Karpas-422 (cell line): ENCODE results near the gene ACCS. TPM values are rescaled to one million over a fixed set of nuclear protein-coding genes. Genes with fewer than 3 reads are reported as not detected.

Experiments
- DNase-seq: peaks from one replicate; pipeline ENCODE4 v3.0.0-alpha.2; 2015
- H2AFZ ChIP-seq: fragments of 200-600 bp; sonication (generic); 2 replicates; pipeline ENCODE4 v1.6.1; 2014; ENCODE audit warnings: antibody characterized with exemption, low read length, mixed read lengths
- H3K27ac ChIP-seq: fragments of 200-600 bp; sonication (generic); 2 replicates; pipeline ENCODE4 v1.5.1; 2014; ENCODE audit warnings: mild to moderate bottlenecking, low read length, moderate library complexity
- H3K27me3 ChIP-seq: fragments of 200-600 bp; sonication (generic); 2 replicates; pipeline ENCODE4 v1.6.1; 2014; ENCODE audit warnings: low read length, mixed read lengths
- H3K36me3 ChIP-seq: fragments of 200-600 bp; sonication (generic); 2 replicates; pipeline ENCODE4 v1.6.1; 2014; ENCODE audit warnings: low read length, mixed read lengths; ENCODE audit not compliant: insufficient read depth
- H3K4me1 ChIP-seq: fragments of 200-600 bp; sonication (generic); 2 replicates; pipeline ENCODE4 v1.6.1; 2014; ENCODE audit warnings: mild to moderate bottlenecking, low read length, mixed read lengths
- H3K4me2 ChIP-seq: fragments of 200-600 bp; sonication (generic); 2 replicates; pipeline ENCODE4 v1.6.1; 2014; ENCODE audit warnings: low read length, low read depth, mild to moderate bottlenecking; ENCODE audit not compliant: poor library complexity, severe bottlenecking
- H3K4me3 ChIP-seq: fragments of 200-600 bp; sonication (generic); 2 replicates; pipeline ENCODE4 v1.5.1; 2014; ENCODE audit warnings: mild to moderate bottlenecking, antibody characterized with exemption, low read length, mixed read lengths
- H3K79me2 ChIP-seq: fragments of 200-600 bp; sonication (generic); 2 replicates; pipeline ENCODE4 v1.6.1; 2014; ENCODE audit warnings: mild to moderate bottlenecking, low read length, mixed read lengths
- H3K9ac ChIP-seq: fragments of 200-600 bp; sonication (generic); 2 replicates; pipeline ENCODE4 v1.6.0; 2014; ENCODE audit warnings: low read length
- H3K9me2 ChIP-seq: fragments of 200-600 bp; sonication (generic), shearing (Covaris generic); replicated peaks from 2 replicates; pipeline ENCODE4 v1.6.0; 2014; ENCODE audit warnings: mild to moderate bottlenecking, low read length, moderate library complexity; ENCODE audit not compliant: insufficient read depth
- H3K9me3 ChIP-seq: fragments of 300-700, 200-600 bp; sonication (generic); 2 replicates; pipeline ENCODE4 v1.6.1; 2014; ENCODE audit warnings: low read length, mixed read lengths
- H4K20me1 ChIP-seq: fragments of 200-600 bp; sonication (generic); 2 replicates; pipeline ENCODE4 v1.6.1; 2014; ENCODE audit warnings: mild to moderate bottlenecking, antibody characterized with exemption, low read length, low read depth; ENCODE audit not compliant: insufficient read depth
- total RNA-seq: library from RNA; depleted of rRNA; stranded (reverse); fragments of >200 nt; shearing (Covaris generic); gene quantifications from 2 replicates; pipeline ENCODE4 v1.2.3, GENCODE V29; 2014; ENCODE audit warnings: low replicate concordance

The ACCS gene
- total RNA-seq, 1 experiment from 2014 or later, result 65.3 TPM

DNA sequence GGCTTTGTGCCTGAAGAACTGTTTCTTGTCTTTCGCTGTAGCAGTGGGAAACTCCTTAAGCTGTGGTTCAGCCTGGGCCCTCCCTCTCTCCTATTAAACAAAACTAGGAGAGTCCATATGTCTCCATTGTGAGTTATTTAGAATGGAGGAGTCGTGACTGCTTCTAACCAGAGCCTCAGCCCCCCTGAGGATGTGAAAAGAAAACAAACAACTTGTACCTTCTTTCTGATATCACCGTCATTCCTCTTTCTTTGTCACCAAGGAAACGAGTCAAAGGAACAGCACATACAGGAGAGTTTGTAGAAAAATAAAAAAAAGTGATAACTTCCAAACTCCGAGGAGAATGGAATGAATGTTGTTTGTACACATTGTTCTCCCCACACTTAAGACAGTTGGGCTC is 17.8 kb downstream of the ACCS start:
- Histone ChIP-seq H3K4me3 (no peak overlapping the region), H3K9me2 (no peaks in the 10 kb centered on the region), H3K36me3 (no peaks in the 10 kb centered on the region), H3K9ac (no peak overlapping the region), H4K20me1 (no peaks in the 10 kb centered on the region), H3K79me2 (no peaks in the 10 kb centered on the region), H2AFZ (no peak overlapping the region), H3K4me2 (no peak overlapping the region), H3K27ac (no peak overlapping the region), H3K4me1 (no peaks in the 10 kb centered on the region), H3K9me3 (no peaks in the 10 kb centered on the region), H3K27me3 (no peaks in the 10 kb centered on the region)
- DNase-seq, result no peak

DNA sequence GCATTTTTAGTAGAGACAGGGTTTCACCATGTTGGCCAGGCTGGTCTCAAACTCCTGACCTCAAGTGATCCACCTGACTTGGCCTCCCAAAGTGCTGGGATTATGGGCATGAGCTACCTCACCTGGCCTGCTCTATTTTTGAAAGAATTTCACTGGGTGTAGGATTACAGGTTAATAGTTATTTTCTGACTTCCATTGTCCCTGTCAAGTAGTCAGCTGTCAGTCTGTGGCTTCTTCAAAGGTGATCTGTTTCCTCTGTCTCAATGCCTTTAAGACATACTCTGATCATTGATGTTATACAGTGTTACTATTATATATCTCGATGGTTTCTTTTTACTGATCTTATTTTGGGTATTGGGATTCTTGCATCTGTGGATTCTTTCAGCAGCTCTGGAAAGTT is 19.3 kb downstream of the ACCS start:
- DNase-seq, result no peak
- no peaks in the 10 kb centered on the region for H4K20me1 ChIP-seq

DNA sequence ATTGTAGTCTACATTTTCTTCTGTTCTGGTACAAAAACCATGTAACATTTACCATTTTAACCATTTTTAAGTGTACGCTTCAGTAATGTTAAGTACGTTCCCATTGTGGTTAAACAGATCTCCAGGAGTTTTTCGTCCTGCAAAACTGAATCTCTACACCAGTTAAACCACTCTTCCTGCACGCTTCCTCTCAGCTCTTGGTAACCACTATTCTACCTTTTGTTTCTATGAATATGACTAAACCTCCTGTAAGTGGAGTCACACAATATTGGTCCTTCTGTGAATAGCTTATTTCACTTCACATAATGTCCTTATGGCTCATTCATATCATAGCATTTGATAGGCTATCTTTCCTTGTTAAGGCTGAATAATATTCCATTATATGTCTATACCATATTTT is 22.3 kb downstream of the ACCS start:
- Histone ChIP-seq H4K20me1 (no peaks in the 10 kb centered on the region), H3K27me3 (no peaks in the 10 kb centered on the region), H3K79me2 (no peaks in the 10 kb centered on the region), H3K4me2 (no peak overlapping the region), H2AFZ (no peak overlapping the region), H3K9me2 (no peaks in the 10 kb centered on the region), H3K27ac (no peak overlapping the region), H3K4me1 (peaks cover 5% of the 10 kb centered on the region), H3K9me3 (no peaks in the 10 kb centered on the region), H3K9ac (no peak overlapping the region), H3K4me3 (no peak overlapping the region), H3K36me3 (no peaks in the 10 kb centered on the region)
- DNase-seq, result no peak

More for the DNA sequence above, 19.3 kb downstream of the ACCS start:
- H3K36me3 ChIP-seq, result no peaks in the 10 kb centered on the region
- H3K9ac ChIP-seq, result no peak overlapping the region
- H3K79me2 ChIP-seq, result no peaks in the 10 kb centered on the region
- no peaks in the 10 kb centered on the region for H3K9me2 ChIP-seq
- no peaks in the 10 kb centered on the region for H3K9me3 ChIP-seq
- H3K27me3 ChIP-seq, result no peaks in the 10 kb centered on the region
- H3K4me3 ChIP-seq, result no peak overlapping the region
- no peak overlapping the region for H3K4me2 ChIP-seq
- no peak overlapping the region for H2AFZ ChIP-seq
- H3K27ac ChIP-seq, result no peak overlapping the region
- peaks cover 5% of the 10 kb centered on the region for H3K4me1 ChIP-seq

DNA sequence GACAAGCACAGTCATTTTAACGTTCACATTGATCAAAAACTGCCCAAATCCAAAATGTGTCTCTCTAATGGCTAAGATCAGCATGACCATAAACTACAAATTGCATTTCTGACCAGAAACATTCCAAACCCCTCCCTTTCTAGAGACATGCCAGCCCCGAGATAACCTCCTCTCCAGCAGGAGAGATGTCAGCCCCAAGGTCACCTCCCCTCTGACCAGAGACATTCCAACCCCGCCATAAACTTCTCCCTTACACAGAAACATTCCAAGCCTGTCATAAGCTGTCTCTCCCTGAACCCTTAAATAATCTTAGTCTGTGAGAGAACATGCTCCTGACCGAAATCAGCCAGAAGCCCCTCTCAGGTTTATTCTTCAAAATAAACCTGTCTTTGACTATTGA is 22.8 kb downstream of the ACCS start:
- Histone ChIP-seq H3K9me2 (no peaks in the 10 kb centered on the region), H3K27ac (no peak overlapping the region), H3K9ac (no peak overlapping the region), H4K20me1 (no peaks in the 10 kb centered on the region), H2AFZ (no peak overlapping the region), H3K27me3 (no peaks in the 10 kb centered on the region), H3K4me2 (no peak overlapping the region), H3K9me3 (no peaks in the 10 kb centered on the region), H3K79me2 (no peaks in the 10 kb centered on the region), H3K4me3 (no peak overlapping the region), H3K36me3 (no peaks in the 10 kb centered on the region), H3K4me1 (peaks cover 5% of the 10 kb centered on the region)
- no peak for DNase-seq

DNA sequence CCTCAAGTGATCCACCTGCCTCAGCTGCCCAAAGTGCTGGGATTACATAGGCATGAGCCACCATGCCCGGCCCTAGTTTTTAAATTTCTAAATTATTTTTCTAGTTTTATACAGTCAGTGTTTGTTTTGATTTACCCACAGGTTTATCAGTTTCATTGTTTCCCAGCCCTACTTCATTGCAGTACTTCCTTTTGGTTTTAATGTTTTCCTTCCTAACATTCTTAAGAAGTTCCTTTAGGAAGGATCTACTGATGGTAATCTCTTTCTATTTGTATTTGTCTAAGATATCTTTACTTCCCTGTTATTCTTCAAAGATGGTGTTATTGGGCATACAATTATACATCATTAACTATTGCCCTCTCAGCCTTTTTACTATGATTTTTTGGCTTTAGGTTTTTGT is 24.5 kb downstream of the ACCS start:
- Histone ChIP-seq H3K27me3 (no peaks in the 10 kb centered on the region), H3K9ac (no peak overlapping the region), H3K4me2 (no peak overlapping the region), H3K27ac (no peak overlapping the region), H3K9me3 (no peaks in the 10 kb centered on the region), H4K20me1 (no peaks in the 10 kb centered on the region), H3K4me3 (no peak overlapping the region), H3K9me2 (no peaks in the 10 kb centered on the region), H3K36me3 (no peaks in the 10 kb centered on the region), H3K4me1 (peaks cover 12% of the 10 kb centered on the region), H2AFZ (no peak overlapping the region), H3K79me2 (no peaks in the 10 kb centered on the region)
- no peak for DNase-seq

DNA sequence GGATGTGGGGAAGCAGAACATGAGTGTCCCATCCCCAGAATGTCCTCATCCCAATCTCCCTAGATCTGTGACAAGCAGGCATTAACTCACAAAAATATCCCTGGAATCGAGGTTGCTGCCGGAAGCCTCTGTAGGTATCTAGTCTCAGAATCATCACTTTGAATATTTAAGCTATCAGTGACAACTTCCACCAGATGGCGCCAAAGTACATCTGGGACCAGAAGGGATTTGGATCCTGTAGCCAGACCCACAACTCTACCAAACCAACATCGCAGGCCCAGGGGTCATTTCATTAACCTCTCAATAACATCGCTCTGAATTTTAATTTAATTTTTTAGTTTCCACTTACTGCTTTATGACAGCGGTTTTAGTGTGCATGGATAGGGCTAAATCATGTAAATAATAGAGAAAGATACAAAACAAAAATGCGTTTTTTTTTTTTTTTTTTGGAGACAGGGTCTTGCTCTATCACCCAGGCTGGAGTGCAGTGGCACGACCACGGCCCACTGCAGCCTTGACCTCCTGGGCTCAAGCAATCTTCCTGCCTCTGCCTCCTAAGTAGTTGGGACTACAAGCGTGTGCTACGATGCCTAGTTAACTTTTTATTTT is 28.3 kb downstream of the ACCS start:
- no peaks in the 10 kb centered on the region for H4K20me1 ChIP-seq
- no peaks in the 10 kb centered on the region for H3K27me3 ChIP-seq
- H3K36me3 ChIP-seq, result no peaks in the 10 kb centered on the region
- H3K27ac ChIP-seq, result no peak overlapping the region
- H3K4me2 ChIP-seq, result peak overlapping the region; percentile 89
- H3K4me1 ChIP-seq, result peaks cover 22% of the 10 kb centered on the region
- H3K4me3 ChIP-seq, result no peak overlapping the region
- H2AFZ ChIP-seq, result no peak overlapping the region
- peaks cover 31% of the 10 kb centered on the region for H3K79me2 ChIP-seq
- no peaks in the 10 kb centered on the region for H3K9me2 ChIP-seq
- no peak overlapping the region for H3K9ac ChIP-seq
- peak; percentile 93 for DNase-seq
- H3K9me3 ChIP-seq, result no peaks in the 10 kb centered on the region

DNA sequence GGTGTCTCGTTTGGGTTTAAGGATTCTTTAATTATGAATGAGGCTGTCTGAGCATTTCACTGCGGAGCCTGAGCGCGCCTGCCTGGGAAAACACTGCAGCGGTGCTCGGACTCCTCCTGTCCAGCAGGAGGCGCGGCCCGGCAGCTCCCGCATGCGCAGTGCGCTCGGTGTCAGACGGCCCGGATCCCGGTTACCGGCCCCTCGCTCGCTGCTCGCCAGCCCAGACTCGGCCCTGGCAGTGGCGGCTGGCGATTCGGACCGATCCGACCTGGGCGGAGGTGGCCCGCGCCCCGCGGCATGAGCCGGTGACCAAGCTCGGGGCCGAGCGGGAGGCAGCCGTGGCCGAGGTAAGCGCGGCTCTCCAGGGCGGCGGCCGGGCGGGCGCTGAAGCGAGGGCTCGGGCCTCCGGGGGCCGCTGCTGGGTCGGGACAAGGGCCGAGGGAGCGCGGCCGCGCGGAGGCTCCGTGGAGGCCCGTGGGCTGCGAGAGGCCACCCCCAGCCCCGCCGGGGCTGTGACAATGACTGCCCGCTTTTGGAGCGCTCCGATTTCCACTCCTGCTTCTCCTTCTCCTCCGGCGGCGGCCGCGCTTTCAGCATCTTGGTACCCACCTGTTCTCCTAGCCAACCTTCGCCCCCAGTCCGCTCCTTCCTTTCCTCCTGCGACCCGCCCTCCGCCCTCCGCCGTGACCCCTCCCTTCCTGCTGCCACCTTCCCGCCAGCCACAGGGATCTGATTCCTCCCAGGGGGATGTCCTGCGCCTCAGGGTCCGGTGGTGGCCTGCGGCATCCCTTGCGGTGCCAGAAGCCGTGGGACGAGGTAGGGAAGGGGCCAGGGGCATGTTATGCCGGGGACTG is 29.7 kb downstream of the ACCS start, which contains the start of gene EXT2:
EXT2 (plus strand) TSS at position 173 of the 854 bp plus-strand sequence. CDS start 12,035 bp downstream, outside the sequence.
- H3K36me3 ChIP-seq, result no peaks in the 10 kb centered on the region
- H4K20me1 ChIP-seq, result no peaks in the 10 kb centered on the region
- H3K79me2 ChIP-seq, result peaks cover 45% of the 10 kb centered on the region
- H3K4me3 ChIP-seq, result peak within 1 kb of the TSS; percentile 97
- peak within 1 kb of the TSS; percentile 87 for H3K9ac ChIP-seq
- H3K4me2 ChIP-seq, result peak within 1 kb of the TSS; percentile 89
- no peaks in the 10 kb centered on the region for H3K9me3 ChIP-seq
- DNase-seq, result peak; percentile 92
- H3K27me3 ChIP-seq, result no peaks in the 10 kb centered on the region
- peak within 1 kb of the TSS; percentile 91 for H2AFZ ChIP-seq
- H3K4me1 ChIP-seq, result peaks cover 17% of the 10 kb centered on the region
- no peaks in the 10 kb centered on the region for H3K9me2 ChIP-seq
- H3K27ac ChIP-seq, result no peak within 1 kb of the TSS; the same call in 1 of the 2 replicates

DNA sequence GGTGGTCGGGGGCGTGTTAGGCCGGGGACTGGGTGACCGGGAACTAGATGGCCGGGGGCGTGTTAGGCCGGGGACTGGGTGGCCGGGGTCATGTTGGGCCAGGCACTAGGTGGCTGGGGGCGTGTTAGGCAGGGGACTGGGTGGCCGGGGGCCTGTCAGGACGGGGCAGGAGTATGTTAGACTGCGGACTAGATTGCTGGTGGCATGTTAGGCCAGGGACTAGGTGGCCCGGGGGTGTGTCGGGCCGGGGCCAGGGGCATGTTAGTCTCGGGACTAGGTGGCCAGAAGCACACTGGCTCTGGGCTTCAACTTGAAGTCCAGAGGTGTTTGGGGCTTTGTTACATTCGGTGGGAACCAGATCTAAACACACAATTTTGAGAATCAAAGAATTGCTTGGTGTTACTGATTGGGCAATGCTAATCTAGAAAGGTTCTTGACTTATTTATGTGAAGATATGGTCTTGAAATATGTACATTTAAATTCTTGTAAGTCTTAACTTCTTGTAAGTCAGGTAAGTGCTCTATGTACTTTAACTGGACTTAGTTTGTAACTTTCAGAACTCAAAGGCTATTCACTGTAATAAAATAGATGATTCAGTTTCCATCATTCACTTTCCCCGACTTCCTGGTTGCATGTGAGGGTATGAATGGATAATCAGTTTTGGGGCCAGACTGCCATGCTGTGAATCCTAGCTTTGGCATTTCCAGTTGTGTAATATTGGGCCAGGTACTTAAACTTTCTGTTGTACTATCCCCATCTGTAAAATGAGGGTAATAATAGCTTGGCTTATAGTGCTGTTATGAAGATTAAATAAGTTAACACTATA is 30.5 kb downstream of the ACCS start:
- Histone ChIP-seq H2AFZ (no peak overlapping the region), H3K4me3 (peak overlapping the region; percentile 97), H3K4me2 (peak overlapping the region; percentile 89), H3K36me3 (no peaks in the 10 kb centered on the region), H4K20me1 (no peaks in the 10 kb centered on the region), H3K79me2 (peaks cover 53% of the 10 kb centered on the region), H3K9me2 (no peaks in the 10 kb centered on the region), H3K9ac (peak overlapping the region; percentile 87), H3K27me3 (no peaks in the 10 kb centered on the region), H3K27ac (no peak overlapping the region), H3K4me1 (peaks cover 17% of the 10 kb centered on the region), H3K9me3 (no peaks in the 10 kb centered on the region)
- DNase-seq, result peak; percentile 48
